ENCODE results near the gene EIF2B1. TPM values are rescaled to one million over a fixed set of nuclear protein-coding genes. Genes with fewer than 3 reads are reported as not detected.

The EIF2B1 gene
- total RNA-seq, 6 donors from 2014 or later, result 41.2 to 144 (median 74.0) TPM

- peak in 1 of 2 donors; percentile 34 for DNase-seq
- no peak for TF ChIP-seq POLR2A (IDR thresholded peaks at IDR 0.05)
- no peak for TF ChIP-seq CTCF (IDR thresholded peaks at IDR 0.05)
- TF ChIP-seq POLR2AphosphoS5 (IDR thresholded peaks at IDR 0.05), result no peak
- TF ChIP-seq EP300 (IDR thresholded peaks at IDR 0.05), result no peak
- H3K4me3 ChIP-seq, result no peak overlapping the region
- no peak overlapping the region for H3K27ac ChIP-seq
- peaks cover 0 to 2% (median 0%) of the 10 kb centered on the region in 4 donors for H3K4me1 ChIP-seq
- ATAC-seq (ENCODE audit: low FRiP score in 2 of 2), result no peak
- H3K9me3 ChIP-seq, result no peaks in the 10 kb centered on the region
- 92 to 96% methylated on average over 9 of the region's 9 CpGs for WGBS, 2 donors
- peaks cover 7 to 55% (median 27%) of the 10 kb centered on the region in 4 donors for H3K36me3 ChIP-seq
- no peaks in the 10 kb centered on the region for H3K27me3 ChIP-seq
These were observed 23.7 kb upstream of the EIF2B1 start for GRCh38 chr12:123657211-123657610.

- no peak overlapping the region for H3K27ac ChIP-seq
- peaks cover 0 to 2% (median 0%) of the 10 kb centered on the region in 4 donors for H3K4me1 ChIP-seq
- TF ChIP-seq EP300 (IDR thresholded peaks at IDR 0.05), result no peak
- no peak for TF ChIP-seq CTCF (IDR thresholded peaks at IDR 0.05)
- TF ChIP-seq POLR2A (IDR thresholded peaks at IDR 0.05), result no peak
- TF ChIP-seq POLR2AphosphoS5 (IDR thresholded peaks at IDR 0.05), result no peak
- DNase-seq, result no peak
- H3K9me3 ChIP-seq, result no peaks in the 10 kb centered on the region
- no peaks in the 10 kb centered on the region for H3K27me3 ChIP-seq
- H3K4me3 ChIP-seq, result no peak overlapping the region
- 85 to 93% methylated on average over 4 of the region's 4 CpGs for WGBS, 2 donors
- H3K36me3 ChIP-seq, result peaks cover 7 to 63% (median 31%) of the 10 kb centered on the region in 4 donors
- no peak for ATAC-seq (ENCODE audit: low FRiP score in 2 of 2)
These were observed 22.9 kb upstream of the EIF2B1 start for GRCh38 chr12:123656392-123656791.

- H3K27ac ChIP-seq, result no peak overlapping the region
- 89 to 94% methylated on average over 5 of the region's 5 CpGs for WGBS, 2 donors
- no peak overlapping the region for H3K4me3 ChIP-seq
- H3K4me1 ChIP-seq, result peaks cover 0 to 2% (median 0%) of the 10 kb centered on the region in 4 donors
- ATAC-seq (ENCODE audit: low FRiP score in 2 of 2), result no peak
- no peaks in the 10 kb centered on the region for H3K27me3 ChIP-seq
- no peaks in the 10 kb centered on the region for H3K9me3 ChIP-seq
- DNase-seq, result no peak
- H3K36me3 ChIP-seq, result peaks cover 7 to 73% (median 38%) of the 10 kb centered on the region in 4 donors
- TF ChIP-seq EP300 (IDR thresholded peaks at IDR 0.05) (no peak), CTCF (IDR thresholded peaks at IDR 0.05) (no peak)
These were observed 21.9 kb upstream of the EIF2B1 start for GRCh38 chr12:123655420-123655819.

GRCh38 chr12:123654129-123654701, 20.7 kb upstream of the EIF2B1 start:
- no peak for DNase-seq
- Histone ChIP-seq H3K9me3 (no peaks in the 10 kb centered on the region), H3K27me3 (no peaks in the 10 kb centered on the region), H3K4me1 (no peaks in the 10 kb centered on the region), H3K4me3 (no peak overlapping the region), H3K27ac (no peak overlapping the region), H3K36me3 (peaks cover 7 to 74% (median 38%) of the 10 kb centered on the region in 4 donors)
- TF ChIP-seq CTCF (IDR thresholded peaks at IDR 0.05) (no peak), POLR2AphosphoS5 (IDR thresholded peaks at IDR 0.05) (no peak), POLR2A (IDR thresholded peaks at IDR 0.05) (no peak), EP300 (IDR thresholded peaks at IDR 0.05) (no peak)
- no peak for ATAC-seq (ENCODE audit: low FRiP score in 2 of 2)
- 91 to 92% methylated on average over 4 of the region's 4 CpGs for WGBS, 2 donors

- H3K4me3 ChIP-seq, result no peak overlapping the region
- H3K36me3 ChIP-seq, result peaks cover 7 to 84% (median 44%) of the 10 kb centered on the region in 4 donors
- no peak for DNase-seq
- 96 to 97% methylated on average over 5 of the region's 5 CpGs for WGBS, 2 donors
- no peaks in the 10 kb centered on the region for H3K27me3 ChIP-seq
- H3K4me1 ChIP-seq, result no peaks in the 10 kb centered on the region
- no peak for ATAC-seq (ENCODE audit: low FRiP score in 2 of 2)
- TF ChIP-seq POLR2A (IDR thresholded peaks at IDR 0.05) (no peak), EP300 (IDR thresholded peaks at IDR 0.05) (no peak), CTCF (IDR thresholded peaks at IDR 0.05) (no peak), POLR2AphosphoS5 (IDR thresholded peaks at IDR 0.05) (no peak)
- no peaks in the 10 kb centered on the region for H3K9me3 ChIP-seq
- H3K27ac ChIP-seq, result no peak overlapping the region
These were observed 14.9 kb upstream of the EIF2B1 start for GRCh38 chr12:123648401-123648800.

Measured in upper lobe of left lung (tissue), 6 donors.